HPDE6-E6E7 (cell line): ENCODE results near the gene DOCK4.

Experiments
- DNase-seq: peaks from one replicate; pipeline ENCODE4 v3.0.0; 2011; ENCODE audit warnings: missing footprints; ENCODE audit errors: extremely low spot score

The DOCK4 gene

GRCh38 chr7:112192236-112193154, 13.7 kb downstream of the DOCK4 start:
- peak; percentile 73 for DNase-seq

GRCh38 chr7:112190120-112190519, 16.1 kb downstream of the DOCK4 start:
- DNase-seq = no peak

GRCh38 chr7:112189691-112190090, 16.5 kb downstream of the DOCK4 start:
- no peak for DNase-seq

- no peak for DNase-seq
These were observed 17.9 kb downstream of the DOCK4 start for GRCh38 chr7:112188257-112188656.

- DNase-seq = no peak
These were observed 19.9 kb downstream of the DOCK4 start for GRCh38 chr7:112186300-112186699.

GRCh38 chr7:112185005-112185834, 21.0 kb downstream of the DOCK4 start:
- no peak for DNase-seq

- no peak for DNase-seq
These were observed 21.7 kb downstream of the DOCK4 start for GRCh38 chr7:112184455-112184854.

- no peak for DNase-seq
These were observed 22.9 kb downstream of the DOCK4 start for GRCh38 chr7:112183266-112183665.

GRCh38 chr7:112182749-112183148, 23.4 kb downstream of the DOCK4 start:
- DNase-seq = no peak

GRCh38 chr7:112180223-112180622, 26.0 kb downstream of the DOCK4 start:
- DNase-seq = no peak

GRCh38 chr7:112176693-112177415, 29.3 kb downstream of the DOCK4 start:
- no peak for DNase-seq

- DNase-seq = no peak
These were observed 30.0 kb downstream of the DOCK4 start for GRCh38 chr7:112176241-112176640.

- no peak for DNase-seq
These were observed 32.0 kb downstream of the DOCK4 start for GRCh38 chr7:112174192-112174591.

GRCh38 chr7:112173568-112173905, 32.7 kb downstream of the DOCK4 start:
- DNase-seq = no peak

GRCh38 chr7:112172870-112173567, 33.2 kb downstream of the DOCK4 start:
- DNase-seq = no peak

GRCh38 chr7:112171673-112172072, 34.5 kb downstream of the DOCK4 start:
- no peak for DNase-seq

- DNase-seq = no peak
These were observed 37.3 kb downstream of the DOCK4 start for GRCh38 chr7:112168915-112169314.

- no peak for DNase-seq
These were observed 39.1 kb downstream of the DOCK4 start for GRCh38 chr7:112167147-112167546.

GRCh38 chr7:112162784-112163506, 43.3 kb downstream of the DOCK4 start:
- DNase-seq = no peak

GRCh38 chr7:112162142-112162766, 43.9 kb downstream of the DOCK4 start:
- no peak for DNase-seq
